Panc1 (cell line): ENCODE results near the gene HS6ST3. TPM values are rescaled to one million over a fixed set of nuclear protein-coding genes. Genes with fewer than 3 reads are reported as not detected.
"Not testable (repeated sequence)": the region's sequence is repeated elsewhere in the genome, so short reads cannot be mapped to it uniquely, and the experiment has no call there.

Source experiments
- ATAC-seq: fragments of 200-7000 bp; cut with Tn5 transposase; 2 replicates; pipeline ENCODE4 v1.9.1; 2020; ENCODE audit warnings: mild to moderate bottlenecking, moderate library complexity
- BruUV-seq: library from RNA; stranded (reverse); fragments of 400-500 nt; replicated peaks from 2 replicates; lab custom pipeline; 2021; lab: Mats Ljungman, UMichigan
- CTCF ChIA-PET: fragments of 300-600 bp; sonication (Branson Sonifier 250); formaldehyde crosslinking; loops from one replicate; lab custom pipeline; 2022; ENCODE audit warnings: antibody characterized with exemption; lab: Charles Lee
- POLR2A ChIA-PET: fragments of 300-600 bp; sonication (Branson Sonifier 250); formaldehyde crosslinking; loops from one replicate; lab custom pipeline; 2022; ENCODE audit warnings: antibody characterized with exemption; lab: Charles Lee
- DNase-seq: peaks from one replicate; pipeline ENCODE4 v3.0.0-alpha.2; 2010; ENCODE audit warnings: low read depth, low spot score
- H3K27ac ChIP-seq: 2 replicates; pipeline ENCODE4 v1.5.1; 2011; ENCODE audit warnings: mild to moderate bottlenecking, low read length, inconsistent platforms
- H3K27me3 ChIP-seq: fragments of 200-500 bp; sonication (Bioruptor generic); 2 replicates; pipeline ENCODE4 v1.6.0; 2014; ENCODE audit warnings: low read length, inconsistent platforms; ENCODE audit not compliant: control insufficient read depth, insufficient read depth
- H3K36me3 ChIP-seq: fragments of 200-500 bp; sonication (Bioruptor generic); 2 replicates; pipeline ENCODE4 v1.5.1; 2014; ENCODE audit warnings: inconsistent platforms, mild to moderate bottlenecking, low read length, moderate library complexity; ENCODE audit not compliant: control insufficient read depth, insufficient read depth
- H3K4me1 ChIP-seq: 2 replicates; pipeline ENCODE4 v1.5.1; 2011; ENCODE audit warnings: inconsistent platforms, mild to moderate bottlenecking, low read length, moderate library complexity; ENCODE audit not compliant: control insufficient read depth, insufficient read depth
- H3K4me3 ChIP-seq, 2 experiments: 2 replicates each; pipeline ENCODE4 v1.5.1; 2011 to 2012; ENCODE audit warnings: low read depth in 2 of 2, low read length in 2 of 2, mild to moderate bottlenecking in 2 of 2, inconsistent platforms in 1 of 2, moderate library complexity in 1 of 2
- H3K9me3 ChIP-seq: fragments of 200-500 bp; sonication (Bioruptor generic); 2 replicates; pipeline ENCODE4 v1.5.1; 2014; ENCODE audit warnings: low read depth, mild to moderate bottlenecking, inconsistent platforms, low read length, moderate library complexity; ENCODE audit not compliant: control insufficient read depth, insufficient read depth
- POLR2AphosphoS5 ChIP-seq: IDR thresholded peaks from 2 replicates; pipeline ENCODE4 v1.6.1; 2012; ENCODE audit warnings: mild to moderate bottlenecking, low read depth, low read length, moderate library complexity
- SIN3A ChIP-seq: IDR thresholded peaks from 2 replicates; pipeline ENCODE4 v1.6.1; 2012; ENCODE audit warnings: low read depth, mild to moderate bottlenecking, low read length, moderate library complexity, borderline replicate concordance; ENCODE audit not compliant: insufficient read depth
- TCF7L2 ChIP-seq: IDR thresholded peaks from 2 replicates; pipeline ENCODE4 v1.6.1; 2011; ENCODE audit warnings: mild to moderate bottlenecking, low read depth, low read length, inconsistent platforms
- in situ Hi-C: cut with HindIII; loops from 2 replicates; pipeline ENCODE4 v1.10.0; 2016; ENCODE audit warnings: low sequenced_read_pairs, low pct_unique_long_range_greater_than_20kb
- intact Hi-C: fragments of 100-400 bp; cut with micrococcal nuclease; formaldehyde crosslinking; loops from one replicate; pipeline ENCODE4 v1.10.0; 2022; ENCODE audit not compliant: unreplicated experiment
- total RNA-seq: library from RNA; stranded (reverse); gene quantifications from one replicate; pipeline ENCODE4 v1.2.1, GENCODE V29; 2021; ENCODE audit not compliant: unreplicated experiment
- TF ChIP-seq, protein P1 (sequence below): fragments of 450-650 bp; IDR thresholded peaks from 2 replicates; pipeline ENCODE4 v1.5.1; 2017; ENCODE audit warnings: mild to moderate bottlenecking
- TF ChIP-seq, protein P2 (sequence below), 2 experiments: IDR thresholded peaks; 2 replicates each; pipeline ENCODE4 v1.6.1; 2011 to 2012; ENCODE audit warnings: low read depth in 2 of 2, control low read depth in 1 of 2, low read length in 1 of 2, mild to moderate bottlenecking in 1 of 2, moderate library complexity in 1 of 2; ENCODE audit not compliant: insufficient read depth in 1 of 2

HS6ST3 gene
- total RNA-seq, 1 experiment from 2014 or later = 0.13 TPM

DNA sequence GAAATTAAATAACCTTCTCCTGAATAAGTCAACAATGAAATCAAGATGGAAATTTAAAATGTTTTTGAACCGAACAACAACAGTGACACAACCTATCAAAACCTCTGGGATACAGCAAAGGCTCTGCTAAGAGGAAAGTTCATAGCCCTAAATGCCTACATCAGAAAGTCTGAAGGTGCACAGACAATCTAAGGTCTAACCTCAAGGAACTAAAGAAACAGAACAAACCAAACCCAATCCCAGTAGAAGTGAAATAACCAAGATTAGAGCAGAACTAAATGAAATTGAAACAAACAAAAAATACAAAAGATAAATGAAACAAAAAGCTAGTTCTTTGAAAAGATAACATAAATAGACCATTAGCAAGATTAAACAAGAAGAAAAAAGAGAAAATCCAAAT is 45.7 kb upstream of the HS6ST3 start:
- ATAC-seq (no peak), DNase-seq (no peak)
- TF ChIP-seq, protein P1, sequence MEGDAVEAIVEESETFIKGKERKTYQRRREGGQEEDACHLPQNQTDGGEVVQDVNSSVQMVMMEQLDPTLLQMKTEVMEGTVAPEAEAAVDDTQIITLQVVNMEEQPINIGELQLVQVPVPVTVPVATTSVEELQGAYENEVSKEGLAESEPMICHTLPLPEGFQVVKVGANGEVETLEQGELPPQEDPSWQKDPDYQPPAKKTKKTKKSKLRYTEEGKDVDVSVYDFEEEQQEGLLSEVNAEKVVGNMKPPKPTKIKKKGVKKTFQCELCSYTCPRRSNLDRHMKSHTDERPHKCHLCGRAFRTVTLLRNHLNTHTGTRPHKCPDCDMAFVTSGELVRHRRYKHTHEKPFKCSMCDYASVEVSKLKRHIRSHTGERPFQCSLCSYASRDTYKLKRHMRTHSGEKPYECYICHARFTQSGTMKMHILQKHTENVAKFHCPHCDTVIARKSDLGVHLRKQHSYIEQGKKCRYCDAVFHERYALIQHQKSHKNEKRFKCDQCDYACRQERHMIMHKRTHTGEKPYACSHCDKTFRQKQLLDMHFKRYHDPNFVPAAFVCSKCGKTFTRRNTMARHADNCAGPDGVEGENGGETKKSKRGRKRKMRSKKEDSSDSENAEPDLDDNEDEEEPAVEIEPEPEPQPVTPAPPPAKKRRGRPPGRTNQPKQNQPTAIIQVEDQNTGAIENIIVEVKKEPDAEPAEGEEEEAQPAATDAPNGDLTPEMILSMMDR = no peak
- no peak for TF ChIP-seq SIN3A
- TF ChIP-seq, protein P2, sequence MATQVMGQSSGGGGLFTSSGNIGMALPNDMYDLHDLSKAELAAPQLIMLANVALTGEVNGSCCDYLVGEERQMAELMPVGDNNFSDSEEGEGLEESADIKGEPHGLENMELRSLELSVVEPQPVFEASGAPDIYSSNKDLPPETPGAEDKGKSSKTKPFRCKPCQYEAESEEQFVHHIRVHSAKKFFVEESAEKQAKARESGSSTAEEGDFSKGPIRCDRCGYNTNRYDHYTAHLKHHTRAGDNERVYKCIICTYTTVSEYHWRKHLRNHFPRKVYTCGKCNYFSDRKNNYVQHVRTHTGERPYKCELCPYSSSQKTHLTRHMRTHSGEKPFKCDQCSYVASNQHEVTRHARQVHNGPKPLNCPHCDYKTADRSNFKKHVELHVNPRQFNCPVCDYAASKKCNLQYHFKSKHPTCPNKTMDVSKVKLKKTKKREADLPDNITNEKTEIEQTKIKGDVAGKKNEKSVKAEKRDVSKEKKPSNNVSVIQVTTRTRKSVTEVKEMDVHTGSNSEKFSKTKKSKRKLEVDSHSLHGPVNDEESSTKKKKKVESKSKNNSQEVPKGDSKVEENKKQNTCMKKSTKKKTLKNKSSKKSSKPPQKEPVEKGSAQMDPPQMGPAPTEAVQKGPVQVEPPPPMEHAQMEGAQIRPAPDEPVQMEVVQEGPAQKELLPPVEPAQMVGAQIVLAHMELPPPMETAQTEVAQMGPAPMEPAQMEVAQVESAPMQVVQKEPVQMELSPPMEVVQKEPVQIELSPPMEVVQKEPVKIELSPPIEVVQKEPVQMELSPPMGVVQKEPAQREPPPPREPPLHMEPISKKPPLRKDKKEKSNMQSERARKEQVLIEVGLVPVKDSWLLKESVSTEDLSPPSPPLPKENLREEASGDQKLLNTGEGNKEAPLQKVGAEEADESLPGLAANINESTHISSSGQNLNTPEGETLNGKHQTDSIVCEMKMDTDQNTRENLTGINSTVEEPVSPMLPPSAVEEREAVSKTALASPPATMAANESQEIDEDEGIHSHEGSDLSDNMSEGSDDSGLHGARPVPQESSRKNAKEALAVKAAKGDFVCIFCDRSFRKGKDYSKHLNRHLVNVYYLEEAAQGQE (IDR thresholded peaks at IDR 0.05; ENCODE audit: insufficient read depth in 1 of 2, low read depth in 2 of 2, low read length in 1 of 2) = no peak
- no peak for TF ChIP-seq POLR2AphosphoS5
- TF ChIP-seq TCF7L2 = no peak
- no peak overlapping the region for H3K27ac ChIP-seq
- no peaks in the 10 kb centered on the region for H3K9me3 ChIP-seq
- POLR2A ChIA-PET = no interaction called here
- in situ Hi-C loops (no loop called here), intact Hi-C loops (no loop called here)
- no TSS peak for BruUV-seq
- CTCF ChIA-PET = no interaction called here
- no peaks in the 10 kb centered on the region for H3K36me3 ChIP-seq
- no peaks in the 10 kb centered on the region for H3K4me1 ChIP-seq
- no peak overlapping the region for H3K4me3 ChIP-seq
- H3K27me3 ChIP-seq = no peaks in the 10 kb centered on the region

DNA sequence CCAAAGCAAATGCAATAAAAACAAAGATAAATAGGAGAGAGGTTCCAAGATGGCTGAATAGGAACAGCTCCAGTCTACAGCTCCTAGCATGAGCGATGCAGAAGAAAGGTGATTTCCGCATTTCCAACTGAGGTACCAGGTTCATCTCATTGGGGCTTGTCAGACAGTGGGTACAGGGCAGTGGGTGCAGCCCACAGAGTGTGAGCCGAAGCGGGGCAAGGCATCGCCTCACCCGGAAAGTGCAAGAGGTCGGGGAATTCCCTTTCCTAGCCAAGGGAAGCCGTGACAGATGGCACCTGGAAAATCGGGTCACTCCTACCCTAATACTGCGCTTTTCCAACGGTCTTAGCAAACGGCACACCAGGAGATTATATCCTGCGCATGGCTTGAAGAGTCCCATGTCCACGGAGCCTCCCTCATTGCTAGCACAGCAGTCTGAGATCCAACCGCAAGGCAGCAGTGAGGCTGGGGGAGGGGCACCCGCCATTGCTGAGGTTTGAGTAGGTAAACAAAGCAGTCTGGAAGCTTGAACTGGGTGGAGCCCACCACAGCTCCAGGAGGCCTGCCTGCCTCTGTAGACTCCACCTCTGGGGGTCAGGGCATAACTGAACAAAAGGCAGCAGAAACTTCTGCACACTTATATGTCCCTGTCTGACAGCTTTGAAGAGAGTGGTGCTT is 43.3 kb upstream of the HS6ST3 start:
- H3K9me3 ChIP-seq, POLR2A ChIA-PET, DNase-seq, H3K27me3 ChIP-seq, H3K36me3 ChIP-seq, BruUV-seq, ATAC-seq, H3K4me3 ChIP-seq, in situ Hi-C loops, H3K27ac ChIP-seq, H3K4me1 ChIP-seq, CTCF ChIA-PET, intact Hi-C loops: not testable (repeated sequence)

DNA sequence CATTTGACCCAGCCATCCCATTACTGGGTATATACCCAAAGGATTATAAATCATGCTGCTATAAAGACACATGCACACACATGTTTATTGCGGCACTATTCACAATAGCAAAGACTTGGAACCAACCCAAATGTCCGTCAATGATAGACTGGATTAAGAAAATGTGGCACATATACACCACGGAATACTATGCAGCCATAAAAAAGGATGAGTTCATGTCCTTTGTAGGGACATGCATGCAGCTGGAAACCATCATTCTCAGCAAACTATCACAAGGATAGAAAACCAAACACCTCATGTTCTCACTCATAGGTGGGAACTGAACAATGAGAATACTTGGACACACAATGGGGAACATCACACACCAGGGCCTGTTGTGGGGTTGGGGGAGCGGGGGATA is 39.0 kb upstream of the HS6ST3 start:
- BruUV-seq, H3K4me1 ChIP-seq, CTCF ChIA-PET, in situ Hi-C loops, H3K27ac ChIP-seq, H3K9me3 ChIP-seq, intact Hi-C loops, H3K36me3 ChIP-seq, DNase-seq, POLR2A ChIA-PET, H3K4me3 ChIP-seq, ATAC-seq, H3K27me3 ChIP-seq: not testable (repeated sequence)

DNA sequence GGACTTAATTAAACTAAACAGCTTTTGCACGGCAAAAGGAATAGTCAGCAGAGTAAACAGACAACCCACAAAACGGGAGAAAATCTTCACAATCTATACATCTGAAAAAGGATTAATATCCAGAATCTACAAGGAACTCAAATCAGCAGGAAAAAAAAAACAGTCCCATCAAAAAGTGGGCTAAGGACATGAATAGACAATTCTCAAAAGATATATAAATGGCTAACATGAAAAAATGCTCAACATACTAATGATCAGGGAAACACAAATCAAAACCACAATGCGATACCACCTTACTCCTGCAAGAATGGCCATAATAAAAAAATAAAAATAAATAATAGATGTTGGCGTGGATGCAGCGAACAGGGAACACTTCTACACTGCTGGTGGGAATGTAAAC is 38.4 kb upstream of the HS6ST3 start:
- in situ Hi-C loops, BruUV-seq, H3K27ac ChIP-seq, H3K27me3 ChIP-seq, H3K9me3 ChIP-seq, intact Hi-C loops, CTCF ChIA-PET, POLR2A ChIA-PET, DNase-seq, H3K4me3 ChIP-seq, H3K4me1 ChIP-seq, H3K36me3 ChIP-seq, ATAC-seq: not testable (repeated sequence)

DNA sequence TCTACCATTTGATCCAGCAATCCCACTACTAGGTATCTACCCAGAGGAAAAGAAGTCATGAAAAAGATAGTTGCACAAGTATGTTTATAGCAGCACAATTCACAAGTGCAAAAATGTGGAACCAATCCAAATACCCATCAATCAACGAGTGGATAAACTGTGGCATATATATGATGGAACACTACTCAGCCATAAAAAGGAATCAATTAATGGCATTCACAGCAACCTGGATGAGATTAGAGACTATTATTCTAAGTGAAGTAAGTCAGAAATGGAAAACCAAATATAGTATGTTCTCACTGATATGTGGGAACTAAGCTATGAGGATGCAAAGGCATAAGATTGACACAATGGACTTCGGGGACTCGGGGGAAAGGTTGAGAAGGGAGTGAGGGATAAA is 38.0 kb upstream of the HS6ST3 start:
- in situ Hi-C loops, H3K27ac ChIP-seq, H3K27me3 ChIP-seq, ATAC-seq, DNase-seq, H3K9me3 ChIP-seq, BruUV-seq, H3K36me3 ChIP-seq, POLR2A ChIA-PET, CTCF ChIA-PET, H3K4me1 ChIP-seq, intact Hi-C loops: not testable (repeated sequence)
- peak overlapping the region; percentile 86 to 92; a peak in 3 of 4 replicates for H3K4me3 ChIP-seq
